Activated CD4-positive, alpha-beta T cell treated with anti-CD3 and anti-CD28 coated beads, Interleukin-2, amount 50 U/mL, for 16 hours (primary cell): Measurements from ENCODE around the gene MEF2D.

Experiments
- DNase-seq: peaks from one replicate; pipeline ENCODE4 v3.0.0-alpha.2; 2020

MEF2D gene

DNA sequence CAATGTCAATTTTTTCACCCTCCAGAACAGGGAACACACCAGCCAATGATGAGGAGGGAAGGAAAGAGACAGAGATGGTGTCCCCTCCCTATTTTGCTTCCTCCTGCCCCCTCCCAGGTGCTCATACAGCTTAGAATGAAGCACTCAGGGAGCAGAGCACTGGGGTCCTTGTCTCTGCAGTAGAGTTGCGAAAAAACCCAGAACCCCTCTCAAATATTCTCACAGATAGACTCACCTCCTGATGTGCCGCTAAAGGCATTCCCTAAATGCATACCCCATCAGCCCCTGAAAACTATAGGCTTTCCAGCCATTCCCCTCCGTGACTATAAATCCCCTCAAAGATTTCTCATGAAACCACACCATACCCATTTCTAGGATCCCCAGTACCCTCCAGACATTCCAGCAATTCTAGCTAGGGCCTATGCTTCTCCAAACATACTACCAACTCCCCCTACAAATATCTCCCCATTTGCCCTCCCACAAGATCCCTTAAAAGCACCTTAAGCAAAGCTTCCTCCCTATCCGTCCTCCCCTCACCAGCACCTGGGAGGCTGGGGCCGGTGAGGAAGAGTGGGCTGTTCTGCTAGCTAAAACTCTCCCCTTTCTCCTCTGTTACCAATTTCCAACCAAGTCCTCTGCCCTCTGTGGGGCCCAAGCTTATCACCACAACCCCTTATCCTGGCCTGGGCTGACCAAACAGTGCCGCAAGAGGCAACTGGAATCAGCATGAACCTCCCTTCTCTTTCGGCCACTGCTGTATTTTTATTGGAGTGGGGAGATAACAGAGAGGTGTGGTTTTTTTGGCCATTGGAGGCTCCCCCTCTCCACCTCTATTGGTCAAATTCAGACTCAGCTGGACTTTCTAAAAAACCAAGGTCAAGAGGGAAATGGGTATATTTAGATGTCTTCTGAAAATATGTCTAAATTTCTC lies 76.9 kb downstream of the MEF2D start:
- no peak for DNase-seq

DNA sequence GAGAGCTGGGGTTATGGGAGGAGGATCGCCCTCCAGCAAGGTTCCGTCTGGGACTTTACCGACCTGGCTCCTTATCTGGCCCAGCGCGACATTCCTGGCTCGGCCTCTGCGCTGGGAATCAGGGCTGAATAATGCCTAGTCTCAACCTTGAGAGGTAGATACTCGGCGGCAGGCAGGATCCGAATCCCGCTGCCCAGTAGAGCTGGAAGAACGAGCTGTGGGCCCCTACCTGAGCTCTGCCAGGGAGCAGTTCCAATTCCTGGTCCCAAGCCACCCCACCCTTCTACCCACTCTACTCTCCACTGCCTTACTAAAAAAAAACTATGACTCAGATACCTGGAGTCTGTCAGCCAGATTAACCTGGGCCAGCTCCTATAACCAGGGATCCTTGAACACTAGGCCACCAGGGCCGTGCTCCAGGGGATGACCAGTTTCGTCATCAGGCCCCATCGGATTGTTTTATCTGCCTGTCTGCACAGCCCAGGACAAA lies 77.9 kb downstream of the MEF2D start:
- DNase-seq = no peak

DNA sequence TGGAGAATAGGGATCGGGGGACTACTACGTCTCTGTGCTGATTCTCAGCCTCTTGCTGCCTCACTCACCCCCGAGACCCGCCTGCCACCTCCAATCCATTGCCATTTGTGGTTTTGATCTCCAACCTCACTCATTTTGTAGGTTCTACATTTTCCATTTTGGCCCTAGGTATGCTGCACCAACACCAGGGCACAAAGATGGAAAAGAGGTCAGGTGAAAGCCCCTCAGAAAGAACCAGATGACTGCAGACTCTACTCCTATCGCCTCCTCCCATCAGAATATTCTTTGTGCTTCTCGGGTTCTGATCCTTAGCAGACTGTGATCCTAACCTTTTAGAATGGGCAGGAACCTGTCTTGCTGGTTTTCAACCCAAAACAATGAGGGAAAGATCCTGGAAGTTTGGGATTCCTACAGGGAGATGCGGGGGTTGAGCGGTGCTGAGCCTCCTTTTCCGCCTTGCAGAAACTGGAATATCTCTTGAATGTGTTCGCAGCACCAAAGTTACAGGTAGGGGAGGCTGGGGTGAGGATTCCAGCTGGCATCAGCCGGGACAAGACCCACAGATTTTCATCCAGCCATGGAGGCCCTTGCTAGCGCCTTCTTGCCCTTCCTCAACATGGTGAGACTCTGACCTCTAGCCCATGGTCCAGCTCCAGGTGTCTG lies 78.5 kb downstream of the MEF2D start:
- no peak for DNase-seq

DNA sequence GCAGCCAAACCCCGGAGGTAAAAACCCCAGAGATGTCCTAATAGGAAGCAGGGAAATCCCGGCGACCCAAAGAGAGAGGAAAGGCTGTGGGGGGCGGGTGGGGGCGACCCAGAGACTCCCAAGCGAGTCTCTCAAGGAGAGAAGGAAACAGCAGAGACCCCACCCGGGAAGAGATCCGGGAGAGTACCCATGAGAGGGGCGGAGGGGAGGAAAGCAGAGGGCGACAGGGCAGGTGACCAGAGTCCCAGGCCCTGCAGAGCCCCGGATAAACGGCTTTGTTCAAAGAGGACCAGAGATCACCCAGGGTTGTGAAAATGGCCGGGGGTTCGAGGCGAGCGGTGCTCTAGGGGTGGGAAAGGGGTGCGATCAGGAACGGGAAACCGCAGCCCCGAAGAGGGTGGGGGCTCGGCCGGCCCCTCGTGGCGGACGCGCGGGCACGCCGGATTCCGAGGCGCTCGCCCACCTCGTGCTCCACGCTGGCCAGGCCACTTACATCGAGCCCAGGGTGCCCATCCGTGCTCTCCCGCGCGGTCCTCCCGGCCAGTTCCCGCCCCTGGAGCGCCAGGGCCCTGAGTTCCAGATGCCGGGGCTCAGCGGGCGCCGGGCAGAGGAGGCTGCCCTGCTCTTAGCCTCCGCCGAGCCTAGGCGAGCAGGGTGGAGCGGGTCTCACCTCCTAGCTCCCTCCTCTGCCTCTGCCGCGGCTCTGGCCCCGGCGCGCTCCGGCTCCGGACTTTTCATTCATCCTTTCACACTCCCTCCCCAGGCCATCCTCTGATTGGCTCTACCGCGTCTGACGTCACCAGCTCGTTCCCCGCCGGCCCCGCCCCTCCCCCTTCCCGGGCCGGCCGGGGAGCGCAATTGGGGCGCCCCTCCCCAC lies 79.3 kb downstream of the MEF2D start:
- peak; percentile 75 for DNase-seq

DNA sequence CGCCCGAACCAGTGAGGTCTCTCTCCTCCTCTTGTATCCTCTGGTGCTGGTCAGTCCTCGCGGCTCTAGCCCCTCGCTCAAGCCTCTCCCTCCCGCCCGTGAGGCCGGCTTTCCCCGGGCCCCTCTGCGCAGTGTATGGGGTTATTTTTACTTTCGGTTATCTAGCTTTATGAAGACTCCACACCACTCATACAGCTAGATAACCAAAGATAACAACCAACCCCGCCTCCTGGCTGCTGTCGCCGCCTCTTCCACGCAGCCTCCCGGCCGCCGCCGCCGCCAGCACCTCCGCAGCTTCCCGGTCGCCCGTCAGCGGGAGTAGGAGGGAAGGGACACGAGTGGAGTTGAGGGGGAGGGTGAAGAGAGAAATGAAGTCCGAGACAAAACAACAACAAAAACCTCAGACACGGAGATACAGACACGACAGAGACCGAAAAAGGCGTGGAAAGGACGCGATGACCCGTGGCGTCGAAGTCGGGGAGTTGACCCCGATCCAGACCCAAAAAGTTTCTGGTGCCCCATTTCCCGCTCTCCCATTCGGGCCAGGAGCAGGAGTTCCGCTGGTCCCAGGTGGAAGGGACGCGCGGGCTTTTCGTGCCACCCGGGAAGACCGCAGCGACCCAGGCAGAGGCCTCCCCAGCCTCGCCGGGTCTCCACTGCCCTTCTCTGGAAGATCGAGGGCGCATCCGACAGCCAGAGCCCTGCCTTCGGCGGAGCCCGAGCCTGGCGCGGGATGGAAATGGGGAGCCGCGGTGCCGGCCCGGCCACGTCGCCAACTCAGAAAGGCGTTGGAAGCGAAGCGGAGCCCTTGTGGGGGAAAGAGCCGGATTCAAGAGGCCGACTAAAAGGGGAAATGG lies 80.1 kb downstream of the MEF2D start:
- peak; percentile 30 for DNase-seq

DNA sequence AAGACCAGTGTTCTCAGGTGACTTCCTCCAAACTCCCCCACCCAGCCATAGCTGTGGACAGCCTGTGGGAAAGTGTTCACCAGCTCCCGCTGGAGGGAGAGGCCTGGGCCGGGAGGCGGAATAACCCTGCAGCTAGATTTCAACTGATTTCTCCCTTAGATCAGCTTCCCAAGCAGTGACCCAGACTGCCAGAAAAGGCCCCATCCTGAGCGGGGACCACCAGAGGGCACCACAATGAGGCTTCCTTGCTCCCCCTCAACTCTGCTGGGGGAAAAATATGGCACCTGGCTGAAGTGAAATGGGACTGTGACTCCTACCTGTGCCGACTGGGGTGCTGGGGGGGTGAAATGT lies 80.7 kb downstream of the MEF2D start:
- no peak for DNase-seq

DNA sequence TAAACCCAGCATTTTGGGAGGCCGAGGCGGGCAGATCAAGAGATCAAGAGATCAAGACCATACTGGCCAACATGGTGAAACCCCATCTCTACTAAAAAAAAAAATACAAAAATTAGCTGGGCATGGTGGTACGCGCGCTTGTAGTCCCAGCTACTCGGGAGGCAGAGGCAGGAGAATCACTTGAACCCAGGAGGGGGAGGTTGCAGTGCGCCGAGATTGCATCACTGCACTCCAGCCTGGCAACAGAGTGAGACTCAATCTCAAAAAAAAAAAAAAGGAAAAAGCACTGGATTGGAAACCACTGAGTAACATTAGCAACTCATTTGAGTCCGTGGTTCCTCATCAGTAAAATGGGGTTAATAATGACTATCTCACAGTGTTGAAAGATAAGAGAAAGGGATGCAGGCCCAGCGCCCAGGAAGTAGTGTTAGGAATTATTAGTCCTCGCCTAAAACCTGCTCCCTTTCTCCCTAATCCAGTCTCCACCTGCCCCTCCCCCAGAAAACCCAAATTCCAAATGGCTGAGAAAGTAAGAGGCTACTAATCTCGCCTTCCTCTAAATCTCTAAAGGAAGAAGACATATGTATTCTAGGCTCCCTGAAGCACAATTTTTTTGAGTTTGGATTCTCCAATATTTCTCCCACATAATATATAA lies 82.0 kb downstream of the MEF2D start:
- no peak for DNase-seq

DNA sequence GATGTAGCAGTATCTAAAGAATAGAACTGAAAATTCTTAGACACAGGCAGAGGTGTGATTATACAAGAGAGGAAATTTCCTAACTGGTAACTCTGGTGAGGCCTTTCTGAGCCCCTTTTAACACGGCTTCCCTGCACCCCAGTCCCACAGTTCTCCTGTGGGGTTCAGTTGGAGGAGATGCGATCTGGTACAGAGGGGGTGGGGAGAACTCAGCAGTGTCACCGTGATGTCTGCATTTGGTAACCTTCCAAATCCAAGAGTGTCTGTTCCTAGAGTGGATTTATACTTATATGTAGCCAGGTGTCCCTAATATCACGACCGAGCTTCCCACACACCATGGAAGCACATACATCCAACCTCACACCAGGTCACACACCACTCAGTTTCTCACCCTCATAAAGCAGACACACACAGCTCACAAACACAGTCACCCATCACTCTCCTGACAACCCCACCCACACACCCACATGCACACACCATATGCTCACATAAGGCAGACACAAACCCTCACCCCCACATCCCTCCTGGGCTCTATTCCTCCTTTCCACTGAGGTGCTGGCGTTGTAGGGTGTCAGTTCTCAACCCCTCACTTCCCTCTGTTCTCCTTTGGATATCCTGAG lies 83.1 kb downstream of the MEF2D start:
- no peak for DNase-seq

DNA sequence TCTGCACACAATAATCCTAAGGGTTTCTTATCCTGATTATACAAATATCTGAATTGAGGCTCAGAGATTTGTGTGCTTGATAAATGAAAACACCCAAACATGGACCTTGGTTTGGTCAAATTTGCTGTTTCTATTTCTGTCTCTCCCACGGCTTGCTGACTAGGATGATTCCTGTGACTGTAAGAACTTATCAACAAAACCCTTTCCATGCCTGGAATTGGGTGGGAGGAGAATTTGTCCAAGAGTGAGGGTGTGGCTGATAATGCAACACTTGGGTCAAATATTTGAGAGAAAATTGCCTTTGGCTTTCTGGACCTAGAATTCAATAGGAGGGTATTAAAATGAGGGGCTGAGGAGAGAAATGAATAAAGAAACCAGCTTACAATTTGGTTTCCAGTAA lies 83.6 kb downstream of the MEF2D start:
- no peak for DNase-seq

DNA sequence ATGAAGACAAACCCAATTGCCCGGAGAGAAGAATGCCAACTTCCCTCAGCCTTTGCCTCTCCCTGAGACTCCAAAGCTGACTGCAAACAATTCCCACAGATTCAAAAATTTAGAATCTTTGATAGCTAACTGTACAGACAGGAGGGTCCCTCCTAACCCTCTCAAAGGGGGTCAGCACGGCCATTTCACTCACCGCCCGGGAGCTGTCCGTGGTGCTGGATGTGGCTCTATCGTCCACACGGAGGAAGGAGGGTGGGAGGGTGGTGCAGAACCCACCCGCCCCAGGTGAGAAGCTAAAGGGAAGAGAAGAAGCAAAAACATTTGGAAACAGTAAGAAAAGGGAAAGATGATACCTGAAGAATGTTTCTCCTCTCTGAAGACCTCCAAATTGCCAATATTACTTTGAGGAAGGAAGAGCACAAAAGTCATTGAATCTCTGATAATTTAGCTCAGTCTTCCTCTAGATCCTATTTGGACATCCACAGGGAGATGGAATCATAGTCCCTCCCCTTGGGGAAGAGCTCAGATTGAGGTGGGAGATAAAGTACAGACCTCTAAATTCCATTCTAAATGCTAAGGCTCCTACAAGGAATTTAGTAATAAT lies 86.0 kb downstream of the MEF2D start:
- DNase-seq = no peak
